Thyroid gland (tissue), 4 donors: Measurements from ENCODE around the gene TXNL4A. TPM values are rescaled to one million over a fixed set of nuclear protein-coding genes. Genes with fewer than 3 reads are reported as not detected.
A peak's percentile ranks its signal among the peaks of the same experiment; 100 is the strongest.

ENCODE experiments used
- DNase-seq, 2 donors: peaks; one replicate each; pipeline ENCODE4 v3.0.0-alpha.2; 2019
- H3K27ac ChIP-seq, 3 donors: fragments of 200-600 bp; sonication (generic); 1 replicate in 2 of 3; 2 replicates in 1 of 3; pipeline ENCODE4 v1.5.1; 2016 to 2019; ENCODE audit warnings: mild to moderate bottlenecking in 1 of 3, moderate library complexity in 1 of 3
- H3K27me3 ChIP-seq: fragments of 200-600 bp; sonication (generic); one replicate; pipeline ENCODE4 v1.5.1; 2019
- H3K36me3 ChIP-seq, 2 donors: fragments of 200-600 bp; sonication (generic); one replicate each; pipeline ENCODE4 v1.5.1; 2016 to 2019
- H3K4me1 ChIP-seq, 2 donors: fragments of 200-600 bp; sonication (generic); one replicate each; pipeline ENCODE4 v1.5.1; 2017 to 2019
- H3K4me3 ChIP-seq, 3 donors: fragments of 200-600 bp; sonication (generic); replicated peaks in 1 of 3; 1 replicate in 2 of 3; 2 replicates in 1 of 3; pipeline ENCODE4 v1.5.1; 2016; ENCODE audit warnings: mild to moderate bottlenecking in 1 of 3
- H3K9me3 ChIP-seq: fragments of 200-600 bp; sonication (generic); one replicate; pipeline ENCODE4 v1.5.1; 2017
- POLR2A ChIP-seq, 2 donors: fragments of 450-650 bp; IDR thresholded peaks; one replicate each; pipeline ENCODE4 v1.6.1; 2017; ENCODE audit warnings: antibody characterized with exemption in 2 of 2, mild to moderate bottlenecking in 2 of 2, moderate library complexity in 1 of 2
- WGBS, 2 donors: methylation state at CpG; one replicate each; pipeline ENCODE4 v1.1.5; 2017; 5-methylcytosine and 5-hydroxymethylcytosine counted together
- intact Hi-C: fragments of 100-400 bp; cut with DNase I; formaldehyde crosslinking; loops from one replicate; pipeline ENCODE4 v1.15.1; 2023
- total RNA-seq, 4 donors: library from RNA; depleted of rRNA; stranded (reverse); fragments of >200 nt; gene quantifications; one replicate each; pipeline ENCODE4 v1.2.3, GENCODE V29; 2016
- TF ChIP-seq, protein P1 (sequence below), 6 experiments: fragments of 200-600 bp in 3 of 6; fragments of 450-650 bp in 3 of 6; sonication (generic) in 3 of 6; IDR thresholded peaks; one replicate each; pipeline ENCODE4 v1.5.1; 2016 to 2019; ENCODE audit warnings: antibody characterized with exemption in 6 of 6, mild to moderate bottlenecking in 2 of 6, inconsistent platforms in 1 of 6, moderate library complexity in 1 of 6

Gene TXNL4A
- total RNA-seq, 4 donors from 2014 or later: 22.9 to 37.4 (median 30.2) TPM

DNA sequence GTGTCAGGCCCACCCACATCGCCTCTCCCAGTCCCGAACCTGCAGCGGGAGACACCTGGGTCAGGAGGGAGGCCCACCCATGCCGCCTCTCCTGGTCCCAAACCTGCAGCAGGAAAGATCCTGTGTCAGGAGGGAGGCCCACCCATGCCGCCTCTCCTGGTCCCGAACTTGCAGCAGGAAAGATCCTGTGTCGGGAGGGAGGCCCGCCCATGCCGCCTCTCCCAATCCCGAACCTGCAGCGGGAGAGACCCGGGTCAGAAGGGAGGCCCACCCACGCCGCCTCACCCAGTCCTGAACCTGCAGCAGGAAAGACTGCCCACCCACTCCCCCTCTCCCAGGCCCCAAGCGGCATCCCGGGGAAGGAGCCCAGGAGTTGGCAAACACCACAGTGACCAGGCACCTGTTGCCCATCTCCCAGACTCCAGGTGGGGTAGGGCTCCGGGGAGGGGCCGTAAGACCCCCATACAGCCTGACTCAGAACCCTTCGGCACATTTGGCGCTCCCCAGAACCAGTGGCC is 44.7 kb downstream of the TXNL4A start:
- Histone ChIP-seq H3K9me3 (no peaks in the 10 kb centered on the region), H3K36me3 (peaks cover 17 to 24% of the 10 kb centered on the region in 2 donors), H3K27ac (peak overlapping the region in 2 of 3 donors; percentile 91 to 98), H3K4me3 (no peak overlapping the region), H3K4me1 (peaks cover 64 to 68% of the 10 kb centered on the region in 2 donors), H3K27me3 (no peaks in the 10 kb centered on the region)
- no peak for TF ChIP-seq POLR2A (IDR thresholded peaks at IDR 0.05)
- TF ChIP-seq, protein P1, sequence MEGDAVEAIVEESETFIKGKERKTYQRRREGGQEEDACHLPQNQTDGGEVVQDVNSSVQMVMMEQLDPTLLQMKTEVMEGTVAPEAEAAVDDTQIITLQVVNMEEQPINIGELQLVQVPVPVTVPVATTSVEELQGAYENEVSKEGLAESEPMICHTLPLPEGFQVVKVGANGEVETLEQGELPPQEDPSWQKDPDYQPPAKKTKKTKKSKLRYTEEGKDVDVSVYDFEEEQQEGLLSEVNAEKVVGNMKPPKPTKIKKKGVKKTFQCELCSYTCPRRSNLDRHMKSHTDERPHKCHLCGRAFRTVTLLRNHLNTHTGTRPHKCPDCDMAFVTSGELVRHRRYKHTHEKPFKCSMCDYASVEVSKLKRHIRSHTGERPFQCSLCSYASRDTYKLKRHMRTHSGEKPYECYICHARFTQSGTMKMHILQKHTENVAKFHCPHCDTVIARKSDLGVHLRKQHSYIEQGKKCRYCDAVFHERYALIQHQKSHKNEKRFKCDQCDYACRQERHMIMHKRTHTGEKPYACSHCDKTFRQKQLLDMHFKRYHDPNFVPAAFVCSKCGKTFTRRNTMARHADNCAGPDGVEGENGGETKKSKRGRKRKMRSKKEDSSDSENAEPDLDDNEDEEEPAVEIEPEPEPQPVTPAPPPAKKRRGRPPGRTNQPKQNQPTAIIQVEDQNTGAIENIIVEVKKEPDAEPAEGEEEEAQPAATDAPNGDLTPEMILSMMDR (IDR thresholded peaks at IDR 0.05): no peak
- 96 to 97% methylated on average over 13 to 19 of the region's 20 CpGs for WGBS, 2 donors
- intact Hi-C loops: no loop called here
- peak in 1 of 2 donors; percentile 1 for DNase-seq

DNA sequence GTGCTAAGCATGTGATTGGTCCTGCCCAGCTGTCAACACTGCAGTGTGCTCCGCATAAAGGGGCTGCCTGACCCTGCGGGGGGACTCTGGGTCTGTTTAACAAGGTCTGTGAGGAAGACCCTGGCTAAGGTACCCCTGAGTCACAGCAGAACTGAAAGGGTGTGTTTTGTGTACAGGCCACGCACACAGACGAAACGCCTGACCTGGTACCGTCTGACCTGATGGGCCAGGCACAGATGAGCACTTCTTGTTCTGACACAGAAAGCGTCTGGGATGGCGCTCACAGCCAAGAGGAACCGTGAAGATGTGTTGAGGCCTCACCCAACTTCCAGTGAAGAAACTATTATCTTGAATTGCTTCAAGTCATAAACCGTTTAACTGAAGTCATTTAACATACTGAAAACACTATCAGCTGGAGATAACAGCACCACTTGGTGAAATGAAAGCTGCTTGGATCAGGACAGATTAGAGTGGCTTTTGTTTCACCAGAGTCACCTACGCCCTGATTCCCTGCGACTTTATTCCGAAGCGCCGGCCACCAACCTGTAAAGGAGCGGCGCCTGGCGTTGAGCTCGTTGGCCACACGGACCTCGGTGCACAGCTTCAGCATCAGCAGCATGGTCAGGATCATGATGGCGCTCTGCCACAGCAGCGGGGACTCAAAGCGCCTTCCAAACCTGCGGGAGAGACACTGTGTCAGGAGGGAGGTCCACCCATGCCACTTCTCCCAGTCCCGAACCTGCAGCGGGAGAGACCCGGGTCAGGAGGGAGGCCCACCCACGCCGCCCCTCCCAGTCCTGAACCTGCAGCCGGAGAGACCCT is 45.4 kb downstream of the TXNL4A start:
- Histone ChIP-seq H3K4me3 (no peak overlapping the region), H3K27ac (peak overlapping the region in 1 of 3 donors; percentile 88), H3K36me3 (peaks cover 17 to 22% of the 10 kb centered on the region in 2 donors), H3K9me3 (no peaks in the 10 kb centered on the region), H3K27me3 (no peaks in the 10 kb centered on the region), H3K4me1 (peaks cover 64 to 68% of the 10 kb centered on the region in 2 donors)
- DNase-seq: peak in 1 of 2 donors; percentile 3
- 88 to 94% methylated on average over 29 of the region's 31 CpGs for WGBS, 2 donors
- TF ChIP-seq, protein P1 (IDR thresholded peaks at IDR 0.05): no peak
- TF ChIP-seq POLR2A (IDR thresholded peaks at IDR 0.05): no peak
- intact Hi-C loops: no loop called here

DNA sequence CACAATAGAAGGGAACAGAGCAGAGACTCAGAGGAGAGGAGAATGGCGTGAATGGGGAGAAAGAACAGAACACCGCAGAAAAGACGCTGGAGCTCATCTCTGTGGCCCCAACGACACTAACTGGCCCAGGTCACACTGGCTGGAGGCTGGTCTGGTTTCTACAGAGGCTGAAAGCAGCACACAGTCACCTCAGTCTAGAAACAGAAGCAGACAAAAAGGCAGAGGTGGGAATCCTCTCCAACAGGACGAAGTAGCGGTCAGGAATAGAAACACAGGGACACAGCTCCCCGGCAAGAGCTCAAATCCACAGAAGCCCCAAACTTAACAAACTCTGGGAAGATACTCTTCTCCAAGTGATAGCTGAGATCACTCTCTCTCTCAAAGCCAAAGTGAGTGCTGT is 46.2 kb downstream of the TXNL4A start:
- DNase-seq: no peak
- H3K27me3 ChIP-seq: no peaks in the 10 kb centered on the region
- WGBS, 2 donors: 94 to 97% methylated on average over 7 of the region's 7 CpGs
- TF ChIP-seq, protein P1 (IDR thresholded peaks at IDR 0.05): no peak
- no peak for TF ChIP-seq POLR2A (IDR thresholded peaks at IDR 0.05)
- peaks cover 17 to 27% of the 10 kb centered on the region in 2 donors for H3K36me3 ChIP-seq
- H3K4me3 ChIP-seq: no peak overlapping the region
- intact Hi-C loops: no loop called here
- H3K4me1 ChIP-seq: peaks cover 63 to 68% of the 10 kb centered on the region in 2 donors
- H3K27ac ChIP-seq: peak overlapping the region in 1 of 3 donors; percentile 88
- H3K9me3 ChIP-seq: no peaks in the 10 kb centered on the region

DNA sequence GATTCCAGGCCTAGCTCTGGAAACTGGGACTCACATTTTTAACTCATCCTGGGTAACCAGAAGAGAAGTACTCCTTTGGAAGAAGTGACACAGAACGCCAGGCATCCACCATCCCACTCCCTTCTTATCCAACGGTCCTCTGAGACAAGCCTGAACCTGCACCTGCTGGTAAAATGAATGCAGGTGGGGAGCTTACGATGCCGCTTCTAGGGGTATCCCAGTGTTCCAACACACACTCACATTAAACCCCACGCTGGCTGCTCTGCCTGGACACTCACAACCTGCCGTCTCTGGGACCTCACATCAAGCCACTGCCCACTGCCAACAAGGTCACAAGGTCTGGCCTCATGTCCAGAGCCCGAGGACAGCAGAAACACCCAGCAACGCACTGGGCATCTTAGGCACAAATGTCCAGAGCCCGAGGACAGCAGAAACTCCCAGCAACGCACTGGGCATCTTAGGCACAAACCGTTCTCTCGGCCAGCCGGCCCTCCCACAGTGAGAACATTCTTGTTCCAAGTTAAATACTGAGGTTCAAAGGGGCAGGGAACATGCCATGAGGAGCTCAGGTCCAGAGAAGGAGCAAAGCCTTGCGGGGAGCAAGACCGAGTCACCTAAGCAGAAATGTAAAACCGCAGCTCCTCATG is 46.8 kb downstream of the TXNL4A start:
- WGBS, 2 donors: 90 to 93% methylated on average over 14 to 16 of the region's 16 CpGs
- H3K9me3 ChIP-seq: no peaks in the 10 kb centered on the region
- H3K36me3 ChIP-seq: peaks cover 17 to 28% of the 10 kb centered on the region in 2 donors
- no peak overlapping the region for H3K4me3 ChIP-seq
- peak overlapping the region in 1 of 3 donors; percentile 88 for H3K27ac ChIP-seq
- intact Hi-C loops: no loop called here
- peak in 1 of 2 donors; percentile 1 for DNase-seq
- peaks cover 64 to 68% of the 10 kb centered on the region in 2 donors for H3K4me1 ChIP-seq
- TF ChIP-seq, protein P1 (IDR thresholded peaks at IDR 0.05): no peak
- no peak for TF ChIP-seq POLR2A (IDR thresholded peaks at IDR 0.05)
- H3K27me3 ChIP-seq: no peaks in the 10 kb centered on the region
